BLaER1 (cell line): Measurements from ENCODE around the gene KDM4C.
"Not testable (repeated sequence)": the region's sequence is repeated elsewhere in the genome, so short reads cannot be mapped to it uniquely, and the experiment has no call there.

ENCODE experiments used
- H3K27ac ChIP-seq: shearing (Covaris generic); formaldehyde crosslinking; 2 replicates; pipeline ENCODE4 v1.8.1; 2022
- H3K27me3 ChIP-seq: shearing (Covaris generic); formaldehyde crosslinking; 2 replicates; pipeline ENCODE4 v1.8.1; 2022
- H3K36me3 ChIP-seq: shearing (Covaris generic); formaldehyde crosslinking; 2 replicates; pipeline ENCODE4 v1.8.1; 2022
- H3K4me1 ChIP-seq: shearing (Covaris generic); formaldehyde crosslinking; 2 replicates; pipeline ENCODE4 v1.8.1; 2022
- H3K4me2 ChIP-seq: shearing (Covaris generic); formaldehyde crosslinking; 2 replicates; pipeline ENCODE4 v1.8.1; 2022
- H3K4me3 ChIP-seq: shearing (Covaris generic); formaldehyde crosslinking; 2 replicates; pipeline ENCODE4 v1.8.1; 2022
- H3K9ac ChIP-seq: shearing (Covaris generic); formaldehyde crosslinking; 2 replicates; pipeline ENCODE4 v1.8.1; 2022
- H3K9me3 ChIP-seq: shearing (Covaris generic); formaldehyde crosslinking; 2 replicates; pipeline ENCODE4 v1.8.1; 2022
- H4K20me1 ChIP-seq: shearing (Covaris generic); formaldehyde crosslinking; 2 replicates; pipeline ENCODE4 v1.8.1; 2022
- Cebpa-rat ChIP-seq: shearing (Covaris generic); IDR thresholded peaks from 2 replicates; pipeline ENCODE4 v1.8.1; 2022

Gene KDM4C

GRCh38 chr9:6779417-6780241 lies 21.9 kb downstream of the KDM4C start:
- peaks cover 84% of the 10 kb centered on the region for H4K20me1 ChIP-seq
- no peak overlapping the region for H3K9ac ChIP-seq
- TF ChIP-seq Cebpa-rat: no peak
- H3K4me2 ChIP-seq: peak overlapping the region; percentile 65
- H3K36me3 ChIP-seq: 0 out of 2 replicates have a peak, but pooled peaks cover 14% of the 10 kb centered on the region
- no peaks in the 10 kb centered on the region for H3K9me3 ChIP-seq
- peaks cover 77% of the 10 kb centered on the region for H3K4me1 ChIP-seq
- H3K27ac ChIP-seq: peak overlapping the region; percentile 42; the same call in 1 of the 2 replicates
- H3K4me3 ChIP-seq: no peak overlapping the region
- no peaks in the 10 kb centered on the region for H3K27me3 ChIP-seq

- H3K27ac ChIP-seq: no peak overlapping the region
- peaks cover 86% of the 10 kb centered on the region for H3K4me1 ChIP-seq
- H3K9me3 ChIP-seq: no peaks in the 10 kb centered on the region
These were observed 22.9 kb downstream of the KDM4C start for GRCh38 chr9:6780690-6781089.

GRCh38 chr9:6781476-6781875 lies 23.7 kb downstream of the KDM4C start:
- TF ChIP-seq Cebpa-rat: no peak

More at GRCh38 chr9:6780690-6781089, 22.9 kb downstream of the KDM4C start:
- no peaks in the 10 kb centered on the region for H3K27me3 ChIP-seq
- no peak for TF ChIP-seq Cebpa-rat
- 0 out of 2 replicates have a peak, but pooled peaks cover 6% of the 10 kb centered on the region for H3K36me3 ChIP-seq
- H3K4me2 ChIP-seq: no peak overlapping the region
- no peak overlapping the region for H3K9ac ChIP-seq
- peaks cover 86% of the 10 kb centered on the region for H4K20me1 ChIP-seq
- no peak overlapping the region for H3K4me3 ChIP-seq

GRCh38 chr9:6782345-6782744 lies 24.6 kb downstream of the KDM4C start:
- H3K4me1 ChIP-seq: peaks cover 69% of the 10 kb centered on the region
- no peak for TF ChIP-seq Cebpa-rat
- H3K4me2 ChIP-seq: peak overlapping the region; percentile 50
- 0 out of 2 replicates have a peak, but pooled peaks cover 4% of the 10 kb centered on the region for H3K36me3 ChIP-seq
- H3K9ac ChIP-seq: no peak overlapping the region
- H3K27me3 ChIP-seq: no peaks in the 10 kb centered on the region
- peaks cover 88% of the 10 kb centered on the region for H4K20me1 ChIP-seq
- no peak overlapping the region for H3K4me3 ChIP-seq
- H3K27ac ChIP-seq: no peak overlapping the region
- no peaks in the 10 kb centered on the region for H3K9me3 ChIP-seq

More at GRCh38 chr9:6781476-6781875, 23.7 kb downstream of the KDM4C start:
- Histone ChIP-seq H3K4me1 (peaks cover 78% of the 10 kb centered on the region), H3K4me2 (peak overlapping the region; percentile 50; the same call in 1 of the 2 replicates), H3K9me3 (no peaks in the 10 kb centered on the region), H4K20me1 (peaks cover 86% of the 10 kb centered on the region), H3K36me3 (0 out of 2 replicates have a peak, but pooled peaks cover 4% of the 10 kb centered on the region), H3K27ac (no peak overlapping the region), H3K9ac (no peak overlapping the region), H3K27me3 (no peaks in the 10 kb centered on the region), H3K4me3 (no peak overlapping the region)

GRCh38 chr9:6782981-6783380 lies 25.2 kb downstream of the KDM4C start:
- Histone ChIP-seq H3K4me1 (peaks cover 63% of the 10 kb centered on the region), H3K9me3 (no peaks in the 10 kb centered on the region), H3K9ac (no peak overlapping the region), H3K4me3 (no peak overlapping the region), H3K27ac (no peak overlapping the region), H3K36me3 (0 out of 2 replicates have a peak, but pooled peaks cover 4% of the 10 kb centered on the region), H3K27me3 (no peaks in the 10 kb centered on the region), H3K4me2 (peak overlapping the region; percentile 50), H4K20me1 (peaks cover 90% of the 10 kb centered on the region)
- TF ChIP-seq Cebpa-rat: no peak

- H3K4me1 ChIP-seq: peaks cover 55% of the 10 kb centered on the region
- H3K36me3 ChIP-seq: 0 out of 2 replicates have a peak, but pooled peaks cover 4% of the 10 kb centered on the region
- H4K20me1 ChIP-seq: peaks cover 98% of the 10 kb centered on the region
- H3K27me3 ChIP-seq: no peaks in the 10 kb centered on the region
- TF ChIP-seq Cebpa-rat: no peak
- no peaks in the 10 kb centered on the region for H3K9me3 ChIP-seq
- peak overlapping the region; percentile 50 for H3K4me2 ChIP-seq
- H3K9ac ChIP-seq: no peak overlapping the region
- no peak overlapping the region for H3K4me3 ChIP-seq
- no peak overlapping the region for H3K27ac ChIP-seq
These were observed 26.0 kb downstream of the KDM4C start for GRCh38 chr9:6783753-6784152.

- H3K4me2 ChIP-seq: no peak overlapping the region
- H3K4me1 ChIP-seq: peaks cover 43% of the 10 kb centered on the region
- TF ChIP-seq Cebpa-rat: no peak
- H4K20me1 ChIP-seq: peaks cover 98% of the 10 kb centered on the region
- no peak overlapping the region for H3K9ac ChIP-seq
- H3K27me3 ChIP-seq: no peaks in the 10 kb centered on the region
- peaks cover 2% of the 10 kb centered on the region; the same call in 1 of the 2 replicates for H3K9me3 ChIP-seq
- H3K27ac ChIP-seq: no peak overlapping the region
- no peak overlapping the region for H3K4me3 ChIP-seq
- H3K36me3 ChIP-seq: peaks cover 10% of the 10 kb centered on the region
These were observed 27.9 kb downstream of the KDM4C start for GRCh38 chr9:6785682-6786081.

GRCh38 chr9:6787793-6788161 lies 30.0 kb downstream of the KDM4C start:
- H3K4me1 ChIP-seq: peaks cover 27% of the 10 kb centered on the region
- TF ChIP-seq Cebpa-rat: no peak

GRCh38 chr9:6788162-6789016 lies 30.6 kb downstream of the KDM4C start:
- Histone ChIP-seq H3K4me2 (no peak overlapping the region), H4K20me1 (peaks cover 84% of the 10 kb centered on the region), H3K36me3 (peaks cover 33% of the 10 kb centered on the region), H3K9ac (no peak overlapping the region), H3K27me3 (no peaks in the 10 kb centered on the region), H3K4me3 (no peak overlapping the region), H3K9me3 (peaks cover 20% of the 10 kb centered on the region), H3K4me1 (peaks cover 21% of the 10 kb centered on the region), H3K27ac (no peak overlapping the region)
- TF ChIP-seq Cebpa-rat: no peak

More at GRCh38 chr9:6787793-6788161, 30.0 kb downstream of the KDM4C start:
- Histone ChIP-seq H3K27ac (no peak overlapping the region), H3K27me3 (no peaks in the 10 kb centered on the region), H3K9me3 (peaks cover 20% of the 10 kb centered on the region), H3K9ac (no peak overlapping the region), H3K4me3 (no peak overlapping the region), H3K4me2 (no peak overlapping the region), H3K36me3 (peaks cover 27% of the 10 kb centered on the region), H4K20me1 (peaks cover 91% of the 10 kb centered on the region)

GRCh38 chr9:6789017-6789338 lies 31.2 kb downstream of the KDM4C start:
- H3K9me3 ChIP-seq: peaks cover 22% of the 10 kb centered on the region
- H3K4me2 ChIP-seq, H3K27me3 ChIP-seq, H3K9ac ChIP-seq, H3K27ac ChIP-seq, H3K4me3 ChIP-seq: not testable (repeated sequence)
- peaks cover 79% of the 10 kb centered on the region for H4K20me1 ChIP-seq
- peaks cover 39% of the 10 kb centered on the region for H3K36me3 ChIP-seq
- H3K4me1 ChIP-seq: peaks cover 15% of the 10 kb centered on the region
